CD14-positive monocyte (primary cell): ENCODE data around the gene MED8. TPM values are rescaled to one million over a fixed set of nuclear protein-coding genes. Genes with fewer than 3 reads are reported as not detected.

Source experiments
- DNase-seq, 3 donors: peaks; one replicate each; pipeline ENCODE4 v3.0.0-alpha.2; 2011 to 2022
- H2AFZ ChIP-seq: 2 replicates; pipeline ENCODE4 v1.6.0; 2012; ENCODE audit warnings: mild to moderate bottlenecking, low read depth, low read length, inconsistent platforms; ENCODE audit not compliant: insufficient read depth, poor library complexity, severe bottlenecking
- H3K27ac ChIP-seq, 2 donors: 1 replicate in 1 of 2; 2 replicates in 1 of 2; pipeline ENCODE4 v1.5.1; 2012 to 2013; ENCODE audit warnings: low read length in 2 of 2, control low read depth in 1 of 2, inconsistent platforms in 1 of 2, low read depth in 1 of 2, mild to moderate bottlenecking in 1 of 2
- H3K27me3 ChIP-seq, 2 donors: one replicate each; pipeline versions ENCODE4 v1.6.0 to v1.6.1; 2011 to 2013; ENCODE audit warnings: low read length in 2 of 2; ENCODE audit not compliant: control insufficient read depth in 2 of 2, insufficient read depth in 2 of 2
- H3K36me3 ChIP-seq, 2 donors: replicated peaks in 1 of 2; 1 replicate in 1 of 2; 2 replicates in 1 of 2; pipeline versions ENCODE4 v1.5.1 to v1.6.1; 2012 to 2013; ENCODE audit warnings: low read length in 2 of 2, control low read depth in 1 of 2, inconsistent platforms in 1 of 2, mild to moderate bottlenecking in 1 of 2; ENCODE audit not compliant: insufficient read depth in 2 of 2, control insufficient read depth in 1 of 2
- H3K4me1 ChIP-seq, 2 donors: 1 replicate in 1 of 2; 2 replicates in 1 of 2; pipeline versions ENCODE4 v1.5.1 to v1.6.1; 2012 to 2013; ENCODE audit warnings: low read length in 2 of 2, control low read depth in 1 of 2, inconsistent platforms in 1 of 2, mild to moderate bottlenecking in 1 of 2, moderate library complexity in 1 of 2; ENCODE audit not compliant: insufficient read depth in 2 of 2, control insufficient read depth in 1 of 2
- H3K4me2 ChIP-seq: replicated peaks from 2 replicates; pipeline ENCODE3; 2012; ENCODE audit warnings: low read length, moderate library complexity, mild to moderate bottlenecking; ENCODE audit not compliant: poor library complexity, severe bottlenecking; ENCODE audit errors: extremely low read depth
- H3K4me3 ChIP-seq, 3 experiments: fragments of 200-600 bp in 1 of 3; sonication (generic) in 1 of 3; replicated peaks in 1 of 3; 1 replicate in 2 of 3; 2 replicates in 1 of 3; pipeline ENCODE4 v1.5.1; 2011 to 2013; ENCODE audit warnings: low read length in 3 of 3, mild to moderate bottlenecking in 3 of 3, control low read depth in 2 of 3, low read depth in 2 of 3, inconsistent platforms in 1 of 3, moderate library complexity in 1 of 3
- H3K79me2 ChIP-seq: 2 replicates; pipeline ENCODE4 v1.6.0; 2012; ENCODE audit warnings: mild to moderate bottlenecking, control low read depth, inconsistent platforms, low read length, moderate library complexity; ENCODE audit not compliant: insufficient read depth
- H3K9ac ChIP-seq: 2 replicates; pipeline ENCODE4 v1.6.0; 2017; ENCODE audit warnings: low read length, mild to moderate bottlenecking; ENCODE audit not compliant: insufficient read depth, poor library complexity, severe bottlenecking
- H3K9me3 ChIP-seq, 2 donors: replicated peaks in 1 of 2; 1 replicate in 1 of 2; 2 replicates in 1 of 2; pipeline versions ENCODE4 v1.5.1 to v1.6.1; 2012 to 2013; ENCODE audit warnings: low read length in 2 of 2, control low read depth in 1 of 2; ENCODE audit not compliant: control insufficient read depth in 1 of 2, insufficient read depth in 1 of 2
- H4K20me1 ChIP-seq: 2 replicates; pipeline ENCODE4 v1.6.0; 2012; ENCODE audit warnings: mild to moderate bottlenecking, low read length, control low read depth, moderate library complexity; ENCODE audit not compliant: insufficient read depth
- H3K27ac Mint-ChIP-seq, 7 donors: one replicate each; pipeline ENCODE4 v1.8.0; 2020; ENCODE audit warnings: mild to moderate bottlenecking in 7 of 7, mixed read lengths in 7 of 7, moderate library complexity in 6 of 7, inconsistent platforms in 2 of 7
- H3K27me3 Mint-ChIP-seq, 3 donors: one replicate each; pipeline ENCODE4 v1.8.0; 2021 to 2022; ENCODE audit warnings: low read depth in 3 of 3, mild to moderate bottlenecking in 3 of 3, mixed read lengths in 3 of 3, moderate library complexity in 3 of 3, inconsistent platforms in 1 of 3
- H3K36me3 Mint-ChIP-seq, 2 donors: one replicate each; pipeline ENCODE4 v1.8.0; 2020; ENCODE audit warnings: mixed read lengths in 2 of 2, inconsistent platforms in 1 of 2, mild to moderate bottlenecking in 1 of 2
- H3K4me1 Mint-ChIP-seq: one replicate; pipeline ENCODE4 v1.8.0; 2020; ENCODE audit warnings: mild to moderate bottlenecking, mixed read lengths
- H3K4me3 Mint-ChIP-seq, 2 donors: one replicate each; pipeline ENCODE4 v1.8.0; 2020; ENCODE audit warnings: mild to moderate bottlenecking in 2 of 2, mixed read lengths in 2 of 2, moderate library complexity in 1 of 2
- H3K9me3 Mint-ChIP-seq, 7 donors: one replicate each; pipeline ENCODE4 v1.8.0; 2020 to 2022; ENCODE audit warnings: mixed read lengths in 7 of 7, mild to moderate bottlenecking in 6 of 7, moderate library complexity in 6 of 7, inconsistent platforms in 2 of 7
- CTCF ChIP-seq: fragments of 200-600 bp; IDR thresholded peaks from one replicate; pipeline ENCODE4 v1.8.0; 2022; ENCODE audit warnings: antibody characterized with exemption, mild to moderate bottlenecking
- WGBS: methylation state at CpG from one replicate; pipeline ENCODE4 v1.1.5; 2013; ENCODE audit warnings: missing lambda C conversion rate; ENCODE audit not compliant: insufficient coverage; 5-methylcytosine and 5-hydroxymethylcytosine counted together
- intact Hi-C, 2 donors: fragments of 100-400 bp; cut with micrococcal nuclease; formaldehyde crosslinking; loops; one replicate each; pipeline versions ENCODE4 v1.15.0 to v1.15.1; 2023
- polyA plus RNA-seq, 3 donors: library from polyadenylated mRNA; depleted of rRNA in 1 of 3; unstranded in 2 of 3; stranded (reverse) in 1 of 3; fragments of 300-500 nt in 2 of 3; fragments of >200 nt in 1 of 3; fragmentation: Illumina TruSeq in 2 of 3; gene quantifications; 1 replicate in 2 of 3; 2 replicates in 1 of 3; pipeline ENCODE4 v1.2.3, GENCODE V29; 2012 to 2021

The MED8 gene
- polyA plus RNA-seq, 3 donors: 16.6 to 41.8 (median 40.7) TPM

GRCh38 chr1:43398227-43398626, 8.6 kb upstream of the MED8 start:
- peaks cover 0 to 13% (median 2%) of the 10 kb centered on the region in 7 donors for H3K9me3 Mint-ChIP-seq
- Histone ChIP-seq H2AFZ (no peak overlapping the region), H3K4me2 (no peak overlapping the region), H4K20me1 (peaks cover 29% of the 10 kb centered on the region), H3K9ac (no peak overlapping the region), H3K79me2 (peaks cover 37% of the 10 kb centered on the region), H3K9me3 (peaks cover 0 to 4% of the 10 kb centered on the region in 2 donors), H3K4me1 (no peaks in the 10 kb centered on the region), H3K27me3 (no peaks in the 10 kb centered on the region), H3K27ac (no peak overlapping the region), H3K4me3 (no peak overlapping the region), H3K36me3 (peaks cover 20 to 54% of the 10 kb centered on the region in 2 donors)
- no peak overlapping the region for H3K4me3 Mint-ChIP-seq
- intact Hi-C loops: no loop called here
- no peak for TF ChIP-seq CTCF
- peaks cover 32 to 60% of the 10 kb centered on the region in 2 donors for H3K36me3 Mint-ChIP-seq
- no peaks in the 10 kb centered on the region for H3K27me3 Mint-ChIP-seq
- WGBS: 100% methylated on average over 2 of the region's 3 CpGs
- peaks cover 6% of the 10 kb centered on the region for H3K4me1 Mint-ChIP-seq
- H3K27ac Mint-ChIP-seq: peak overlapping the region in 1 of 7 donors; percentile 76
- no peak for DNase-seq

GRCh38 chr1:43396059-43396458, 6.5 kb upstream of the MED8 start:
- TF ChIP-seq CTCF: no peak
- Histone ChIP-seq H3K27me3 (no peaks in the 10 kb centered on the region), H3K79me2 (peaks cover 56% of the 10 kb centered on the region), H3K9me3 (peaks cover 0 to 4% of the 10 kb centered on the region in 2 donors), H3K9ac (no peak overlapping the region), H3K4me2 (no peak overlapping the region), H4K20me1 (peaks cover 34% of the 10 kb centered on the region), H3K4me1 (peaks cover 0 to 3% of the 10 kb centered on the region in 2 donors), H3K27ac (no peak overlapping the region), H3K36me3 (peaks cover 16 to 45% of the 10 kb centered on the region in 2 donors), H2AFZ (no peak overlapping the region), H3K4me3 (no peak overlapping the region)
- H3K27ac Mint-ChIP-seq: no peak overlapping the region
- DNase-seq: no peak
- H3K36me3 Mint-ChIP-seq: peaks cover 28 to 51% of the 10 kb centered on the region in 2 donors
- H3K4me3 Mint-ChIP-seq: no peak overlapping the region
- intact Hi-C loops: no loop called here
- no CpG with 5 or more reads among the region's 1 CpG for WGBS
- peaks cover 6% of the 10 kb centered on the region for H3K4me1 Mint-ChIP-seq
- peaks cover 0 to 13% (median 2%) of the 10 kb centered on the region in 7 donors for H3K9me3 Mint-ChIP-seq
- H3K27me3 Mint-ChIP-seq: no peaks in the 10 kb centered on the region
